Testis (tissue), 2 donors: ENCODE data around the gene RAMP3.

Experiments used
- POLR2A ChIP-seq: fragments of 450-650 bp; IDR thresholded peaks from one replicate; pipeline ENCODE4 v1.6.1; 2017; ENCODE audit warnings: antibody characterized with exemption, mild to moderate bottlenecking, moderate library complexity
- TF ChIP-seq, protein P1 (sequence below), 3 experiments: fragments of 450-650 bp in 2 of 3; fragments of 200-600 bp in 1 of 3; sonication (generic) in 1 of 3; IDR thresholded peaks; one replicate each; pipeline ENCODE4 v1.5.1; 2016 to 2019; ENCODE audit warnings: antibody characterized with exemption in 3 of 3, mild to moderate bottlenecking in 2 of 3, moderate library complexity in 1 of 3

DNA sequence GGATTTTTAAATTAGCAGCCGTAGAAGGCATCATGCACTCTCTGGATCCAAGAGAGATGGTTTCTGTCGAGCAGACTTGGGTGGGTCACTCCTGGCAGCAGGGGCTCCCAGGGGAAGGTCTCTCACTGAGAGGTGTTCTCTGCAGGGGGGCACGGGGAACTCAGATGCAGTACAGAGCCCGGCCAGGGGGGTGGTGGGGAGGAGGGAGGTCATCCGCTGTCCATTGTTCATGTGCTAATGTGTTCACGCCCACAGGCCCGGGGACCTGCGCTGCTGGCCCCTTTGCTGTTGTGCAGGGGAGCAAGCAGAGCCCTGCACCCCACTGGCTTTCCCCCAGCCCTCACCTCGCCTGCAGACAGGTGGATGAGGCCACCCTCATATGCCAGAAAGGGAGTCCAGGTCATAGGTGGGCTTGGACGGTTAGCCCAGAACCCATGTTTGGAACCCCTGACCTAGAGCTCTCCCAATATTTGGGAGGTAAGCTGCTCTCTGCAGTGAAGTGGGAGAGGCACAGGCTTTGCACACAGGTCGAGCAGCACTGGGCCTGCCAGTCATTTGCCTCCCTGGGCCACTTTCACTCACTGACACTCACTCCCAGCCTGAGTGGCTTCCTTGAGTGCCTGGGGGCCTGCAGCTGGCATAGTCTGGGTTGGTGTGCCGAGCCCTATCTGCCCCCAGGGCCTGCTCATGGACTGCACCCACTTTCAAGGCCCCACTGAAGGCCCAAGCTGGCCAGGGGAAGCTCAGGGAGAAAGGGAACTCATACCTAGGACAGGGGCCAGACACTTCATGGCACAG, 33.5 kb upstream of the RAMP3 start:
- TF ChIP-seq, protein P1, sequence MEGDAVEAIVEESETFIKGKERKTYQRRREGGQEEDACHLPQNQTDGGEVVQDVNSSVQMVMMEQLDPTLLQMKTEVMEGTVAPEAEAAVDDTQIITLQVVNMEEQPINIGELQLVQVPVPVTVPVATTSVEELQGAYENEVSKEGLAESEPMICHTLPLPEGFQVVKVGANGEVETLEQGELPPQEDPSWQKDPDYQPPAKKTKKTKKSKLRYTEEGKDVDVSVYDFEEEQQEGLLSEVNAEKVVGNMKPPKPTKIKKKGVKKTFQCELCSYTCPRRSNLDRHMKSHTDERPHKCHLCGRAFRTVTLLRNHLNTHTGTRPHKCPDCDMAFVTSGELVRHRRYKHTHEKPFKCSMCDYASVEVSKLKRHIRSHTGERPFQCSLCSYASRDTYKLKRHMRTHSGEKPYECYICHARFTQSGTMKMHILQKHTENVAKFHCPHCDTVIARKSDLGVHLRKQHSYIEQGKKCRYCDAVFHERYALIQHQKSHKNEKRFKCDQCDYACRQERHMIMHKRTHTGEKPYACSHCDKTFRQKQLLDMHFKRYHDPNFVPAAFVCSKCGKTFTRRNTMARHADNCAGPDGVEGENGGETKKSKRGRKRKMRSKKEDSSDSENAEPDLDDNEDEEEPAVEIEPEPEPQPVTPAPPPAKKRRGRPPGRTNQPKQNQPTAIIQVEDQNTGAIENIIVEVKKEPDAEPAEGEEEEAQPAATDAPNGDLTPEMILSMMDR (IDR thresholded peaks at IDR 0.05) = no peak
- no peak for TF ChIP-seq POLR2A
